ENCODE data around the gene GRM7. TPM values are rescaled to one million over a fixed set of nuclear protein-coding genes. Genes with fewer than 3 reads are reported as not detected.

Gene GRM7
- total and polyA plus RNA-seq, 2 donors, result 0.14 to 1.7 TPM

- H3K4me3 ChIP-seq (ENCODE audit: low read length in 2 of 2), result no peak overlapping the region
- WGBS, result 87% methylated on average over 2 of the region's 2 CpGs
- H3K27me3 ChIP-seq (ENCODE audit: control insufficient read depth in 2 of 2, insufficient read depth in 1 of 2, low read length in 1 of 2), result no peaks in the 10 kb centered on the region
- no peak overlapping the region for H3K27ac ChIP-seq (ENCODE audit: low read depth in 1 of 2, low read length in 1 of 2)
- no peak for DNase-seq (ENCODE audit: low read depth in 6 of 9, low spot score in 9 of 9)
- H3K36me3 ChIP-seq (ENCODE audit: control insufficient read depth in 2 of 2, insufficient read depth in 2 of 2, low read length in 1 of 2), result no peaks in the 10 kb centered on the region
- no peaks in the 10 kb centered on the region for H3K9me3 ChIP-seq (ENCODE audit: control insufficient read depth in 2 of 2, insufficient read depth in 1 of 2, low read length in 1 of 2)
- no peaks in the 10 kb centered on the region for H3K4me1 ChIP-seq (ENCODE audit: control insufficient read depth in 2 of 2, insufficient read depth in 2 of 2, low read length in 2 of 2)
These were observed 527.1 kb downstream of the GRM7 start for GRCh38 chr3:7388026-7388425.

GRCh38 chr3:7392206-7392605, 531.3 kb downstream of the GRM7 start:
- no peak overlapping the region for H3K4me3 ChIP-seq (ENCODE audit: low read length in 2 of 2)
- no peaks in the 10 kb centered on the region for H3K4me1 ChIP-seq (ENCODE audit: control insufficient read depth in 2 of 2, insufficient read depth in 2 of 2, low read length in 2 of 2)
- no peaks in the 10 kb centered on the region for H3K36me3 ChIP-seq (ENCODE audit: control insufficient read depth in 2 of 2, insufficient read depth in 2 of 2, low read length in 1 of 2)
- no peaks in the 10 kb centered on the region for H3K27me3 ChIP-seq (ENCODE audit: control insufficient read depth in 2 of 2, insufficient read depth in 1 of 2, low read length in 1 of 2)
- no peak for DNase-seq (ENCODE audit: low read depth in 6 of 9, low spot score in 9 of 9)
- no peak overlapping the region for H3K27ac ChIP-seq (ENCODE audit: low read depth in 1 of 2, low read length in 1 of 2)
- 92% methylated on average over 1 of the region's 1 CpG for WGBS
- H3K9me3 ChIP-seq (ENCODE audit: control insufficient read depth in 2 of 2, insufficient read depth in 1 of 2, low read length in 1 of 2), result no peaks in the 10 kb centered on the region

DNA sequence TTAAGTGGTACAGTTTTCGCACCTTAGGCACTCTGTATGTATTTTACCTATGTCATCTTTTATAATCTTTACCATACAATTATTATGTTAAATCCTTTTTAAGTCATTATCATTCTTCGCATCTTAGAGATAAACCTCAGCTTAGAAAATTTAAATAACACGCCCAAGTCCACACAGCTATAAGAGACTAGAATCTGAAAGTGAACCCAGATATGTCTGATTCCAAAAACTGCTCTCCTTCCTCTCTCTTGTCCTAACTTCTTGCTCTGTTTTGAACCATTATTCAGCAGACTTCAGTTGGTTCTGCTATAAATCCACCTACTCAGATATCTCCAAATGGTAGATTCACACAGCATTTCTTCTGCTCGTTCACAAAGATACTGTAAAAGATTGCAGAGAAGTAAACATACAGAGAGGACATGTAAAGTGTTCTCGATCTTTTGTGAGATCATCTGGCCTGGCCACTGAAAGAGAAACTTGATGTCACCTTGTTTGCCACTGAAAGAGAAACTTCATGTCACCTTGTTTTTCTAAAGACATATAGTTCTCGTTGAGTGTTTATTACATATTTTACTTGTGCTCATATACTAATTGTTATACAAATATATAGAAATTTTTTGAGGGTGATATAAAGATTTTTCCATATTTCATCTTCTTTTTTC, 533.2 kb downstream of the GRM7 start:
- H3K4me1 ChIP-seq (ENCODE audit: control insufficient read depth in 2 of 2, insufficient read depth in 2 of 2, low read length in 2 of 2), result no peaks in the 10 kb centered on the region
- DNase-seq (ENCODE audit: low read depth in 6 of 9, low spot score in 9 of 9), result no peak
- no peaks in the 10 kb centered on the region for H3K9me3 ChIP-seq (ENCODE audit: control insufficient read depth in 2 of 2, insufficient read depth in 1 of 2, low read length in 1 of 2)
- no peak overlapping the region for H3K27ac ChIP-seq (ENCODE audit: low read depth in 1 of 2, low read length in 1 of 2)
- 95% methylated on average over 6 of the region's 6 CpGs for WGBS
- no peaks in the 10 kb centered on the region for H3K36me3 ChIP-seq (ENCODE audit: control insufficient read depth in 2 of 2, insufficient read depth in 2 of 2, low read length in 1 of 2)
- H3K27me3 ChIP-seq (ENCODE audit: control insufficient read depth in 2 of 2, insufficient read depth in 1 of 2, low read length in 1 of 2), result no peaks in the 10 kb centered on the region
- no peak overlapping the region for H3K4me3 ChIP-seq (ENCODE audit: low read length in 2 of 2)

- Histone ChIP-seq H3K36me3 (ENCODE audit: control insufficient read depth in 2 of 2, insufficient read depth in 2 of 2, low read length in 1 of 2) (no peaks in the 10 kb centered on the region), H3K27me3 (ENCODE audit: control insufficient read depth in 2 of 2, insufficient read depth in 1 of 2, low read length in 1 of 2) (no peaks in the 10 kb centered on the region), H3K27ac (ENCODE audit: low read depth in 1 of 2, low read length in 1 of 2) (no peak overlapping the region), H3K9me3 (ENCODE audit: control insufficient read depth in 2 of 2, insufficient read depth in 1 of 2, low read length in 1 of 2) (no peaks in the 10 kb centered on the region), H3K4me1 (ENCODE audit: control insufficient read depth in 2 of 2, insufficient read depth in 2 of 2, low read length in 2 of 2) (no peaks in the 10 kb centered on the region), H3K4me3 (ENCODE audit: low read length in 2 of 2) (no peak overlapping the region)
- WGBS, result 94% methylated on average over 2 of the region's 2 CpGs
- no peak for DNase-seq (ENCODE audit: low read depth in 6 of 9, low spot score in 9 of 9)
These were observed 535.6 kb downstream of the GRM7 start for GRCh38 chr3:7396534-7396933.

GRCh38 chr3:7397097-7397496, 536.2 kb downstream of the GRM7 start:
- H3K27me3 ChIP-seq (ENCODE audit: control insufficient read depth in 2 of 2, insufficient read depth in 1 of 2, low read length in 1 of 2), result no peaks in the 10 kb centered on the region
- no peaks in the 10 kb centered on the region for H3K9me3 ChIP-seq (ENCODE audit: control insufficient read depth in 2 of 2, insufficient read depth in 1 of 2, low read length in 1 of 2)
- H3K4me3 ChIP-seq (ENCODE audit: low read length in 2 of 2), result no peak overlapping the region
- no peaks in the 10 kb centered on the region for H3K4me1 ChIP-seq (ENCODE audit: control insufficient read depth in 2 of 2, insufficient read depth in 2 of 2, low read length in 2 of 2)
- no peak overlapping the region for H3K27ac ChIP-seq (ENCODE audit: low read depth in 1 of 2, low read length in 1 of 2)
- H3K36me3 ChIP-seq (ENCODE audit: control insufficient read depth in 2 of 2, insufficient read depth in 2 of 2, low read length in 1 of 2), result no peaks in the 10 kb centered on the region
- DNase-seq (ENCODE audit: low read depth in 6 of 9, low spot score in 9 of 9), result no peak
- WGBS, result 97% methylated on average over 2 of the region's 2 CpGs

DNA sequence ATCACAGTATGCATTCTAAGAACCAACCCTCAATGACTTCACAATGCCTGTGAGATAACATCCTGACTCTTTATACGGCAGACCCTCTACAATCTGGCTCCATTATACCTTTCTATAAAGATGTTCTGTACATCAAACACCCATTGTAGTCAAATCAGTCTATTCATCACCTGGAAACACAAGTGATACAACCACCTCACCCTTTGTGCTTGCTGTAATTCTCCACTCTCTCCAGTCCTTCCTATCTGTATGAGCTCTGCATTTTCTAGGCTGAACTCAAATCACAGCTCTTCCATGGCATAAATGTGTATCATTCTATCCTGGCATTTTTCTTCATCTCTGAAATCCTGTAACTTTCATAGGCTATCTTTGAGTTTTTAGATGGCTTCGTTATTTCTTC, 539.4 kb downstream of the GRM7 start:
- Histone ChIP-seq H3K9me3 (ENCODE audit: control insufficient read depth in 2 of 2, insufficient read depth in 1 of 2, low read length in 1 of 2) (no peaks in the 10 kb centered on the region), H3K27ac (ENCODE audit: low read depth in 1 of 2, low read length in 1 of 2) (no peak overlapping the region), H3K4me1 (ENCODE audit: control insufficient read depth in 2 of 2, insufficient read depth in 2 of 2, low read length in 2 of 2) (no peaks in the 10 kb centered on the region), H3K4me3 (ENCODE audit: low read length in 2 of 2) (no peak overlapping the region), H3K27me3 (ENCODE audit: control insufficient read depth in 2 of 2, insufficient read depth in 1 of 2, low read length in 1 of 2) (no peaks in the 10 kb centered on the region), H3K36me3 (ENCODE audit: control insufficient read depth in 2 of 2, insufficient read depth in 2 of 2, low read length in 1 of 2) (no peaks in the 10 kb centered on the region)
- WGBS, result 93% methylated on average over 2 of the region's 2 CpGs
- DNase-seq (ENCODE audit: low read depth in 6 of 9, low spot score in 9 of 9), result no peak

DNA sequence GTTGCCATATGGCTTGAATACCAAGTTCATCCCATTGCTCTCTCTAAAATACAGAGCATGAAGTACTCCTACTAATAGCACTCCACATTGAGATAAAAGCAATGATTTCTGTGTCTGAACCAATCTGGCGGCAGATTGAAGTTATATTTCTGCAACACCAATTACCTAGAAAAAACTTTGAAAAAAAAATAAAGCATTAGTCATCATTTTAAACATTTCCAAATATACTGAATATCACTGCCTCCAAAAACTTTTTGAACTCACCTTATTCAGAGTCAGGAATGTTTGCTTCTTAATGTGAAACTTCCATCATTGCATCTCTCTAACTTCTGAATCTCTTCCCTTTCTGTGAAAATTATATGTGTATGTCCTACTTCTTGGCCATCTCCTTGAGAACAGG, 540.5 kb downstream of the GRM7 start:
- Histone ChIP-seq H3K36me3 (ENCODE audit: control insufficient read depth in 2 of 2, insufficient read depth in 2 of 2, low read length in 1 of 2) (no peaks in the 10 kb centered on the region), H3K27me3 (ENCODE audit: control insufficient read depth in 2 of 2, insufficient read depth in 1 of 2, low read length in 1 of 2) (no peaks in the 10 kb centered on the region), H3K4me1 (ENCODE audit: control insufficient read depth in 2 of 2, insufficient read depth in 2 of 2, low read length in 2 of 2) (no peaks in the 10 kb centered on the region), H3K27ac (ENCODE audit: low read depth in 1 of 2, low read length in 1 of 2) (no peak overlapping the region), H3K9me3 (ENCODE audit: control insufficient read depth in 2 of 2, insufficient read depth in 1 of 2, low read length in 1 of 2) (no peaks in the 10 kb centered on the region), H3K4me3 (ENCODE audit: low read length in 2 of 2) (no peak overlapping the region)
- 97% methylated on average over 1 of the region's 1 CpG for WGBS
- DNase-seq (ENCODE audit: low read depth in 6 of 9, low spot score in 9 of 9), result no peak

DNA sequence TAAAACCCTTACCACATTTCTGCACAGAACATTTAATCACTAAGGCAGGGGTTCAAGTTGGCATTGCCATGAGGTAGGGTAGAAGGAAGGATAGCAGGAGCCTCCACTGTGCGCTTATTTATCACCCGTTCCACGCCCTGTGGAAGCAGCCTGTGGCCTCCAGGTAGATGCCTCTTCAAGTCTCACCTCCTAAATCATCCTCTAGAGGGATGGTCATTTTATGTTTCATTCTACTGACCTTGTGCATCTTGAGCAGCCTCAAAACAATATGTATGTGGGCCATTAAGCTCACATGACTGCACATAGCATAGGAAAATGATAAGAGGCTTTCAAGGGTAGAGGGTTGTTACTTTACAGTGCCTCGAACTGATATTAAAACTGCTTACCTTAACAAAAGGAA, 546.2 kb downstream of the GRM7 start:
- Histone ChIP-seq H3K9me3 (ENCODE audit: control insufficient read depth in 2 of 2, insufficient read depth in 1 of 2, low read length in 1 of 2) (no peaks in the 10 kb centered on the region), H3K27ac (ENCODE audit: low read depth in 1 of 2, low read length in 1 of 2) (no peak overlapping the region), H3K36me3 (ENCODE audit: control insufficient read depth in 2 of 2, insufficient read depth in 2 of 2, low read length in 1 of 2) (no peaks in the 10 kb centered on the region), H3K27me3 (ENCODE audit: control insufficient read depth in 2 of 2, insufficient read depth in 1 of 2, low read length in 1 of 2) (no peaks in the 10 kb centered on the region), H3K4me3 (ENCODE audit: low read length in 2 of 2) (no peak overlapping the region), H3K4me1 (ENCODE audit: control insufficient read depth in 2 of 2, insufficient read depth in 2 of 2, low read length in 2 of 2) (no peaks in the 10 kb centered on the region)
- DNase-seq (ENCODE audit: low read depth in 6 of 9, low spot score in 9 of 9), result no peak
- WGBS, result 73% methylated on average over 4 of the region's 4 CpGs

- 96% methylated on average over 4 of the region's 4 CpGs for WGBS
- Histone ChIP-seq H3K4me3 (ENCODE audit: low read length in 2 of 2) (no peak overlapping the region), H3K27ac (ENCODE audit: low read depth in 1 of 2, low read length in 1 of 2) (no peak overlapping the region), H3K4me1 (ENCODE audit: control insufficient read depth in 2 of 2, insufficient read depth in 2 of 2, low read length in 2 of 2) (no peaks in the 10 kb centered on the region), H3K36me3 (ENCODE audit: control insufficient read depth in 2 of 2, insufficient read depth in 2 of 2, low read length in 1 of 2) (no peaks in the 10 kb centered on the region), H3K9me3 (ENCODE audit: control insufficient read depth in 2 of 2, insufficient read depth in 1 of 2, low read length in 1 of 2) (no peaks in the 10 kb centered on the region), H3K27me3 (ENCODE audit: control insufficient read depth in 2 of 2, insufficient read depth in 1 of 2, low read length in 1 of 2) (no peaks in the 10 kb centered on the region)
- DNase-seq (ENCODE audit: low read depth in 6 of 9, low spot score in 9 of 9), result no peak
These were observed 549.9 kb downstream of the GRM7 start for GRCh38 chr3:7410782-7411181.

DNA sequence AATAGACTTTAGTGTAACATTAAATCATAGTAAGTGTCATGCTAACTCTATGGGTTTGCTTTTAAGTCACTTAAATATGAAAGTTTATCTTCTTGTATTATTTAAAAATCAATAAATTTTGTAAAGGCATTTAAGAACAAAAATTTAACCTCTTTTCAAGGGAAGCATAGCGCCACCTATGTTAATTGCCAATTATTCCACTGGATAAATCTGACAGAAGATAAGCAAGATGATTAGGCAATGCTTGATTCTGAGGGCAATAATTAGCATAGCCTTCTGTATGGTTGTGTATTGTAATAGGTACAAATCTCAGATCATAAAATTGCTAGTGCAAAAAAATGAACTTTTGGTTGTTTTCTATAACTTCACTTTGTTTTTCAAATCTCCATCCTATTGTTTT, 560.1 kb downstream of the GRM7 start:
- H3K27ac ChIP-seq (ENCODE audit: low read depth in 1 of 2, low read length in 1 of 2), result no peak overlapping the region
- H3K4me3 ChIP-seq (ENCODE audit: low read length in 2 of 2), result no peak overlapping the region
- H3K36me3 ChIP-seq (ENCODE audit: control insufficient read depth in 2 of 2, insufficient read depth in 2 of 2, low read length in 1 of 2), result no peaks in the 10 kb centered on the region
- DNase-seq (ENCODE audit: low read depth in 6 of 9, low spot score in 9 of 9), result no peak
- WGBS, result 98% methylated on average over 1 of the region's 1 CpG
- H3K27me3 ChIP-seq (ENCODE audit: control insufficient read depth in 2 of 2, insufficient read depth in 1 of 2, low read length in 1 of 2), result no peaks in the 10 kb centered on the region
- no peaks in the 10 kb centered on the region for H3K9me3 ChIP-seq (ENCODE audit: control insufficient read depth in 2 of 2, insufficient read depth in 1 of 2, low read length in 1 of 2)
- H3K4me1 ChIP-seq (ENCODE audit: control insufficient read depth in 2 of 2, insufficient read depth in 2 of 2, low read length in 2 of 2), result no peaks in the 10 kb centered on the region

All from thymus (tissue), 11 donors.